HG03280 (cell line): Measurements from ENCODE around the gene COTL1.
"Not testable (repeated sequence)": the region's sequence is repeated elsewhere in the genome, so short reads cannot be mapped to it uniquely, and the experiment has no call there.

Source experiments
- ATAC-seq: cut with Tn5 transposase; IDR thresholded peaks from one replicate; pipeline ENCODE4 v1.9.1; 2021; ENCODE audit warnings: mild to moderate bottlenecking, moderate library complexity; ENCODE audit not compliant: unreplicated experiment

The COTL1 gene

DNA sequence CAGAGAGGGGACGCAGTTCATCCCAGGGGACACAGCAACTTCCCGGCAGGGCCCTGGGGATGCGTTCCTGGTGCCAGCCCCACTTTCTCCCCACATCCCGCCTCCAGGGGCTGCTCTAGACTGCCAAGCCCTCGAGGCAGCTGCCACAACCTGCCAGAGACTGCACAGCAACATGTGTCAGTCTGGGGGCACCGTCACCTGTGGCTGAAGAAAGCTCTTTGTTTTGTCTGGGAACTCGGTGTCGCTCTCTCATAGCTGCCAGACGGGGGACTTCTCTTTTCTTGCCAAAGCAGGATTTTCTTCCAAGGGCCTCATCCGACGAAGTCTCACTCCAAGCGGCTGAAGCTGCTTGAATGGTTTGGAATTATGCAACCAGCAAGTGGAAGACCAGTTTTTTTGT is 43.7 kb downstream of the COTL1 start:
- no peak for ATAC-seq

DNA sequence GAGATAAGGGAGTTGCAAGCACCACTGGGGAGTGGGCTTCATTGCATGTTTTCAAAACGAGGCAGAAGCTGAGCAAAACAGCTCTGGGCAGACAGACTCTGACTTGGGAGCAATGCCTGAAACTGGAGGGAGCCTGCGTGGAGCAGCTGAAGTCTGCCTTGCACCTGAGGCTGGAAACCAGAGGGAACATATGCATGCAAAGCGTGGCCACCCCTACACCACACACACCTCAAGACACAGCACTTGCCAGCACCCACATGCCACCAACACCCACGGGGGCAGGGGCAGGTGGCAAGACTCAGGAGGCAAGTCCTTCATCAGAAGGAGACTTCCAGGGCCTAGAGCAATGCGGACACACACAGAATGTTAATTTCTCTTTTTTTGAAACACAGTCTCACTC is 45.8 kb downstream of the COTL1 start:
- no peak for ATAC-seq

DNA sequence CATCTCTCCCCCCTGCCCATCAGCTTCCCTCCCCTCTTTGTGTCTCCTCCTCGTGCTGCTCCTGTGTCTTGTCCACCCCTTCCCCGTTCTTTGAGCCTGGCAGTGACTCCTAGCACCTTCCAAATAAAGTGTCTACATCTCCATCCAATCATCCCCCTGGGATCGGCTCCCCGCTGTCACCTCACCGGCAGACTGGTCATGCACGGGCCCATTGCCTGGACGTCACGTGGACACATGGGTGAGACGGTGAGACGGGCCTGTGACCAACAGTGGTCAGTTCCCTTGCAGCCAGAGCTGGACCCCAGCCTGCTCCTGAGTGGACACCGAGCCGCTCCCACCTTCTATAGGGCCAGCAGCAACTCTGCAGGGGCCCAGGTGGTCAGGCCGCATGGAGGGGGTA is 46.4 kb downstream of the COTL1 start:
- ATAC-seq, result no peak

DNA sequence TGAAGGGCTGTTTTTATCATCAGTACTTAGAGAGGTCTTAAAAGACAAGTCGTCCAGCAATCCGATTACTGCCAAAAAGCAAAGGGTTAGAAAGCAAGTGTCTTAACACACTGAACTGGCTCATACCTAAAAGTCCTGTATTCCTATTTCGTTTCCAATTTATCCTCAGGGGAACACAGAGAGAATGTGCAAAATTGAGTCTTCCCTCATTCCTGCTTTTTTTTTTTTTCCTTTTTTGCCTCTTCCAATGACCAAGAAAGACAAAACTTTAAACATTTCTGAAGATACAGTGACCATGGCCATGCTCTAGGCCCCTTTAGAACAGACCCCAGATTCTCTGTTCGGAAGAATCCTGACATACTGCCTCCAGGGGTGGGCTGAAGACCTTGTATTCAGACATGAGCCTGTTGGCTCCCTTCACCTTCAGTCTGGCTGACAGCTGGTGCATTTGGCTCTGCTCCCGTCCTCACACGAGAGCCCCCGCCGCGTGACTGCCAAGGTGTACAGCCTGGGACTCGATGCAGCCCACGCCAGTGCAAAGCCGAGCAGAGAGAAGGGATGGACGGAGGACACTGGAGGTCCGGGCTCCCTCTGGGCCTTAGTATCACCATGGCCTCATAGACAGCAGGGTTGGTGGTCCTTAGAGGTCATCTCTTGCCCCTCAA is 47.0 kb downstream of the COTL1 start:
- no peak for ATAC-seq

DNA sequence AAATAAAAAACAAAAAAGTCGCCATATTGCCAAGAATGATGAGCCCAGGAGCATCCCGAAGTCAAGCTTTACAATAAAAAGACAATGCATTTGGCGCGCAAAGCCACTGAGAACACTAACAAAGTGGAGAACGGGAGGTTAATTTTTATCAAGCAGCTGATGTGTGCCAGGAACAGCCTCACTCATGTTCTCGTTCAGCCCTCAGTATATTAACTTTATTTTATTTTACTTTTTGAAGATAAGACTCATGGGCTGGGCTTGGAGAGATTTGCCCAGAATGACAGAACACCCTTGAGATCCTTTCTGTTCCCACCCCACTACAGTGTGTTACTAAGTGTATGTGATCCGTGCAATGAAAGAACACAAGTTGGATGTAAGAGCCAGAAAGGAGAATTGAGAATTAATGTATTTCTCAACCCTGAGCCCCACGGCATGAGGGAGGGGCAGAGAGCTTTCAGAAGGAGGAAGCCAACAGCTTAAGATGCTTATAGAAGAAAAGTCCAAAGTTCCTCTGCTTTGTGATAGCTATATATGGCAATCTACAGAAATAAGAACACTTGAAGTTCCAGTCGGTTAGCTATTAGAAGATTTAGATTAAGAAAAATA is 48.4 kb downstream of the COTL1 start:
- no peak for ATAC-seq

DNA sequence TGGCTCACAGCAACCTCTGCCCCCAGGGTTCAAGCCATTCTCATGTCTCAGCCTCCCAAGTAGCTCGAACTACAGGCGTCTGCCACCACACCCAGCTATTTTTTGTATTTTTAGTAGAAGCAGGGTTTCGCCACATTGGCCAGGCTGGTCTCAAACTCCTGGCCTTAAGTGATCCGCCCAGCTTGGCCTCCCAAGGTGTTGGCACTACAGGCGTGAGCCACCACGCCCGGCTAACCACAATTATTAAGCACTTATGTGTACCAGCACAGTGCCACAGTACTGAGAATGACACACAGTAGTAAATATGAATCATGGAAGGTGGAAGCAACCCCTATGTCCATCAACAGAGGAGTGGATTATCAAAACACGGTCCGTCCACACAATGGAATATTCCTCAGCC is 49.8 kb downstream of the COTL1 start:
- no peak for ATAC-seq

DNA sequence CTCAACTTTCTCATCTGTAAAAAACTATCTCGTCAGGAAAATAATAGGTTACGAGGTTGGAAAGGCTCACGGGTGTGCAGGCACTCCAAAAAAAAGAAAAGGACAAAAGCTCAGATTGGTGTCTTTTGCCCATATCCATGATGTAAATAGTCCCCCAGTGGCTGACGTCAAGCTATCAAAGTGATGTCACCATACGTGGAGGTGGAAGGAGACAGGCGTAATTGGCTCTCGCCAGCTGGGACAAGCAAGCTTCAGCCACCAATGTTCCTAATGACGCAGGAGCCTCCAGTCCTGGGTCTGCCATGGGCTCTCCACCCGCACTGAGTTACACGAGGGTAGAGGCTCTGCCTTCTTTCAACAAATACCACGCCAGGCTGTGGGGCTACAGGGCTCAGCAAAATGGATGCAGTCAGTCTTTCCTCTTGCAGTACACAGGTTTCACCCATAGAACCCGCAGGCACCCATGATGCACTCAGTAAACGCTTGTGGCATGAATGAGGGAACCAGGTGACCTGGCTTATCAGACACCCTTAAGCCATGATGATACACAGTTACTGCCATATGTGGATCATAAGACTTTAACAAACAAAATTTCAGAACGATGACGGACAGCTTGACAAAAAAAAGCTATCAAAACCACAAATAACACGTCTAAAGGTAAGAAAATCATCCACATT is 50.5 kb downstream of the COTL1 start:
- ATAC-seq, result no peak

DNA sequence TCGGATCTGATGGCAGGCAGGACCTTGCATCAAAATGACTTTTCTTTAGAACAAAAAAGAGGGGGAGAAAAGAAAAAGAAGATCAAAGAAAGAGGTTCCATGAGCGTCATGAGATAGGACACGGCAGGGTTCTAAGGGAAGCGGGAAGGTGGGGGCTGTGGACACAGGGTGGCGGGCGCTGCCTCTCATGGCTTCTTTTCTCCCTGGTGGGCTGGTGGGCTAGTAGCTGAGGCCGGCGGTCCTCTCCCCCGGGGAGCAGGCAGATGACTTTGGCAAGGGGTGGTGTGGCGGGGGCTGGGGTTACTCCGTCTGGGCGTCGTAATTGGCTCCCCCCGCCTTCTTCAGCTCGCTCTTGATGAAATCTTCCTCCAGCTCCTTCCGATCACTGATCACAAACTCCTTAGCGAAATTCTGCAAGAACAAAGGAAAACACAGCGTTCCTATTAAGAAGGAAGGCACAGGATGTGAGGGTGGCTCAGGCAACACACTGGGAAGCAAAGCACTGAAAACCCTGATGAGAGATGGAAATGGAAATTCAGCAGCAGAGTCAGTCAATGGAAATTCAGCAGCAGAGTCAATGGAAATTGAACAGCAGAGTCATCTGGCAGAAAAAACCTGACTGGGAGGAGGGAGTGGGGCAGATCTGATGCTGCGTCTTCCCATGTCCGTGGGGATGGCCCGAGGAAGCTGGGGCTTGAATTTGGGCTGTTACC is 51.2 kb downstream of the COTL1 start:
- no peak for ATAC-seq

DNA sequence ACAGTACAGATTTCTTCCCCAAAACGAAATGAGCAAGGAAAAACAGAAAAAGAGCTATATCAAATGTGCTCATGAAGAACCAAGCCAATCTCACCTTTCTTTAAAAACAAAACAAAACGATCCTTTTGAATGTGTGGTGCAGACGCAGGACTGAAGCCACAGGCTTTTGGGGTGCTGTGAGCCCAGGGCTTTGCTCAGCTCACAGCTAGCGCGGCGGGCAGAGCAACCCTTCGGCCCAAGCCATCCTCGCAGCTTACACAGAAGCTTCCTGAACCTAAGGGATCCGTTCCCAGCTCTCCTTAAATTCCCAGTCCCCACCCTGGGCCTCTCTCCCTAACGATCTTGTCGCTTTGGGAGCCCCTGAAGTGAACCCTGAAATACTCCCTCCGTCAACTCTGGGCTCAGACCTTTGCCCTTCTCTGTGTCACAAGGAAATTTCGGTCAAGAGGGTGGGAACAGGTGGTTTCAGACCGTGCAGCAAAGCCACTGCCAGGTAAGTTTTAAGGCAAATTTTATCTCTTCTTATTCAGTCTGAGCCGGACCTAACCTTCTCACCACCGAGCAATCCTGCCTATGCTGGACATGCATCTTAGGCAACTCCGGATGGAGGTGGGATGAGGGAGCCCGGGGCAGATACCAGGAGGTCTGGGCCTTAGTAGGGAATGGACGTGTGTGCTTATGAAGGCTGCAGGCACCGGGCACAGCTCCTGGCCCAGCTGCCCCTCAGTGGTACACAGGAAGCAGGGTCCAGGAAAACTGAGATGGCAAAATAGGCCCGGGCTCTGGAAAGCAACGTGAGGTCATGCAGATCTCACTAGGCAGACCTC is 52.0 kb downstream of the COTL1 start:
- ATAC-seq, result no peak

DNA sequence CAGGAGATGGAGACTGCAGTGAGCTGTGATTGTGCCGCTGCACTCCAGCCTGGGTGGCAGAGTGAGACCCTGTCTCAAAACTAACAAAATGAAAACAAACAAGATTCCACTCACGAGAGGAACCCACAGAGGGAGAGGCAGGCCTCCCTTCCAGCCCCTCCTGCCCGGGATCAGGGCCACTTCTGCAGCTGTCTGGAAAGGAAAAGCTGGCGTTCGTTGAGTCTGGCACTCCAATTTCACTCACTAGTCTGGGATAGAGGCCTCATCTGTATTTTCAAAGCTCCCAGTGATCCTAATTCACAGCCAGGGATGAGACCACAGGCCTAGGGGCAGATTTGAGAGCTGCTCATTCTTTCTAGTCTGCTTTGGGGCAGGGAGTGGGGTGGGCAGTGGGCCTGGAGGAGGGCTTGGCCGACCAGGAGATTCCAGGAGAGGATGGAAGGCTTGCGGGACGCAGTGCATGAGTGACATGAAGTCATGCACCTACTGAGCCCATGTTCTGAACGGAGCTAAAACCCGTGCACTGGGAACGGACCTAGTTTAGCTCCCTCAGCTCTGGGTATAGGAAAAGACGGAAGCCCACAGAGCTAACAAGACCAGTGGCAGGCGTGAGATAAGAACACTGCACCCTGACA is 54.0 kb downstream of the COTL1 start:
- ATAC-seq, result no peak

DNA sequence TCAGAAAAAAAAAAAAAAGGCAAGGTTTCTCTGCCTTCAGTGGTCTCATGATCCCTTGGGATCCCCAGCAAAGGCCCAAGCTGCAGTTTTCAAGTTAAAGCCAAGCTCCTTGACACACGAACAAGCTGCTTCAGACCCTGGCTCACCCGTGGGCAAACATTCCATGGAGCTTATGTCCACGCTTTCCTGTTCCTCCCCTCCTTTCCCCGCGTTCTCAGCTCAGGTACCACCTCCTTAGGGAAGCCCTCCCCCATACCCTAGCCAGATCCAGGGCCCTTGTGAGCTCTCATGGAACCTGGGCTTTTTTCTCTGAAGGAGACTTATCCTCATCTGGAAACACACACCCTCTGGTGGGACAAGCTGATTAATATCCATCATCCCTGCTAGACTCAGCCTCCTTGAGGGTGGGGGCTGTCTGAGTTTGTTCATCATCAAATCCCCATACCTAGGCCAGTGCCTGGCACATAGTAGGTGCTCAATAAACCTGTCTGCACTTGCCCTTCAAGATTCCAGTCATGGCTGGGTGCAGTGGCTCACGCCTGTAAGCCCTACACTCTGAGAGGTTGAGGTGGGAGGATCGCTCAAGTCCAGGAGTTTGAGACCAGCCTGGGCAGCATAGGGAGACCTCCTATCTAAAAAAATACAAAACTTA is 54.7 kb downstream of the COTL1 start:
- no peak for ATAC-seq

DNA sequence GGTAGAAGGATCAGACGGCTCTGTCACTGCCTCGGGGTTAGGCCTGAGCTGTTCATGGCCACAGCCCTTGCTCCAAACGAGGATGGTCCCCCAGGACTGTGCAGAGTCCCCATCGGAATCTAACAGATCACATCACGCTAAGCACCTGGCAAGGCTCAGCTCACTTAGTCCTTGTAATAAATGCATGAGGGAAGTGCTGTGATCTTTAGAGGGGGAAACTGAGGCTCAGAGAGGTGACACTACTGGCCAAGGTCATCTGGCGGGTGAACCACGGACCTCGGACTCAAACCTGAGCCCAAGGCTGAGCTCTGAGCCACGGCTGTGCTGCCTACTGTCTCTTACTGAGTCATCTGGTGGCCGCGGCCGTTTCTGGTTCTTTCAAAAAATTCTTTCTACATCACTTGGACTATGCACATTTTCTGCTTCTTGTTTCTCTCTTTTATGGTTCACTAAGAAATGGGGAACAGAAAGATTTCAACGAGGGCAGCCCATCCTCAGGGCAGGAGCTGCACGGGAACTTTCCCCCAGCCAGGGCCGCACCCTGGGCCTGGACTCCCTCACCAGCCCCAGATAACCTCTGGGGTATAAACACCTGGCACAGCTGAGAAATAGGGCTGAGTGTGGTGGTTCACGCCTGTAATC is 55.6 kb downstream of the COTL1 start:
- ATAC-seq, result no peak

DNA sequence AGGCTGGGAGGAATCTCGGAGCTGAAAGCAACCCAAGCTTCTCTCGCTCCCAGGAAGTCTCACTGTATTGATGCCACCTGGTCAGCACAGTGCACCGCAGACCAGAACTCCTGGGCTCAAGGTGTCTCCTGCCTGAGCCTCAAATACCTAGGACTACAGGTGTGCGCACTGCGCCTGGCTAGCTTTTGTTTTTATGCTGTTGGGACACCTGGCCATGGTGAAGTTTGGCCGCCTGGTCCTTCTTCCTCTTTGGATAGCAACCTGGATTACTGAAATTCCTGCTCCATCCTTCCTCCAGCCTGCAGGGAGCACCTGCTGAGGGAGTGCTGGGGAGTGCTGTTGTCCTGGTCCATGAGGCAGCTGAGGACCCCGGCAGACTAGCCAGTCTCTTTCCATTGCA is 56.6 kb downstream of the COTL1 start:
- ATAC-seq, result no peak

DNA sequence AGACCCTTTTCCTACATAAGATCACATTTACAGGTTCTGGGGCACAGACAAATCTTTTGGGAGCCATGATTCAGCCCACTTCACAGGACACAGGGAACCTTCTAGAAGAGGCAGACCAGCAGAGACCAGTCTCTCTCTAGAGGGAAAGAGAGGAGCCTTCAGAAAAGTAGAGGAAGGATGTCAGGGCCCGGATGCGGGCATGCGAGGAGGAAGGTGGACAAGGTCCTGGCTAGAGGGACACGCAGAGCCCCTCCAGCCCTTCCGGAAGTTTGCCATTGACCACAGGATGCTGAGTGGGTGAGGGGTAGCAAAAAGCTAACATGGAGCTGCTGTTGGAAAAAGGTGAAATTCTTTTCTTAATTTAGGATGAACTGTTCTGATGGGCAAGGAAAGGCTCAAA is 57.6 kb downstream of the COTL1 start:
- no peak for ATAC-seq

DNA sequence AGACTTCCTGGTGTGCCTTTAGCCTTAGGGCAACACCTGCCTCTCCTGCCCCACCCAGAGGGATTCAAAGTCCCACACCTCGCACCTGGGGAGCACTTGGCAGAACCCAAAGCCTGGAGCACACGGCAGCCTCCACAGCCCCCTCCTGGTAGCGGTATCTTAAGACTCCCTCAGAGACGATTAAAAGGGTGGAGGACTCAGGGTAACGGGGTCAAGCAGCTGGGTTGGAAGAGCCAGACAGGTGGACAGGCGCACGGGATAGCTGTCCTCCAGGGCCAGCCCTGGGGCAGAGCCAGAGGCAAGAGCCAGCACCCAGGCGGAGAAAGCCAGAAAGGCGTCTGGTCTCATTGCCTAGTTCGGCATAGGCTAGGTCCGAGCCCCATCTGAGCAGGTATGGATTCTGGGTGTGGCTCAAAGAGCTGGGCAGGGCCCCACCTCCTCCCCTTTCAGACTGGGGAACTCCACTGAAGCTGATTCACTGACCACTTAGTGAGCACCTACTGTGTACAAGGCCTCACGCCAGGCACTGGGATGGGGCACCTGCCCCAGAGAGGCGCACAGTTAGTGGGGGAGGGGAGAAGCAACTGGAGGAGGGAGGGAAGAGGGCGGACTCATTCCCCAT is 58.5 kb downstream of the COTL1 start:
- no peak for ATAC-seq

DNA sequence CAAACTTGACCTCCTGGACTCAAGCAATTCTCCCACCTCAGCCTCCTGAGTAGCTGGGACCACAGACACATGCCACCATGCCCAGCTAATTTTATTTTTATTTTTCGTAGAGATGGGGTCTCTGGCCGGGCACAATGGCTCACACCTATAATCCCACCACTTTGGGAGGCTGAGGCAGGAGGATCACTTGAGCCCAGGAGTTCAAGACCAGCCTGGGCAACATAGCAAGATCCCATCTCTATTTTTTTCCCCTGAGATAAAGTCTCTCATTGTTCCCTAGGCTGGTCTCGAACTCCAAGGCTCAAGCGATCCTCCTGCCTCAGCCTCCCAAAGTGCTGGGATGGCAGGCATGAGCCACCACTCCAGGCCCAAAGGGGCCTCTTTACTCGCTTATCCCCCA is 59.0 kb downstream of the COTL1 start:
- not testable (repeated sequence) for ATAC-seq

DNA sequence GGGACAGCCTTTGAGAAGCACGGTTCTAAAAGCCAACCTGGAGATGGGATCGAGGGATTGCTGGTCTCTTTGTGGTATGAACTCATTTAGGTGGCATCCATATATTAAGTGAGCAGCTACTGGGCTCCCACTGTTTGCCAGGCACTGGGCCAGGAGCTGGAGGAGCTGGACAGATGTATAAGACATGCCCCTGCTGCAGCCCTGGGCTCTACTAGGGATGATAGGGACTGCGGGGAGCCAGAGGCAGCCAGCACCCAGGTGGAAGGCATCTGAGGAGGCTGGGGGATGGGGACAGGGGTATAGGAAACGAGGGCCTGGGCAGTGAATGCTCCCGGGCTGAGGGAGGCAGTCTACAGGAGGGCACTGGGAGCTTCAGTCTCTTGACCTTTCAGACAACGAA is 60.4 kb downstream of the COTL1 start:
- no peak for ATAC-seq

DNA sequence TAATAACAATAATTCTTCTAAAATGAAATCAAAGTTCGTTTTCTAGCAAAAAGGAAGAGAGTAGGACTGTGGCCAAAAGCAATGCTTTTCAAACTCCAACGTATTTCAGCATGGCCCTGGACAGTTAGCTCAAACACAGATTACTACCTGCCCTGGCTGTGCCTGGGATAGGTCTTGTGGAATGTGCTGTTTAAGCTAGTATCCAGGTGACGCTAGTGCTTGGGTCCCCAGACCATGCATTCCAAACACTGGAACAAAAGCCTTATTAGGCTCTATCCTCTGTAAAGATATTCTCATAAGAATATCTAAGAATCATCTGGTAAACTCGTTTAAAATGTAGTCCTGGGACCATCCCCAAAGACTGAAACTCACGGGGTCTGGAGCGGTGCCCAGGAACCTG is 60.8 kb downstream of the COTL1 start:
- ATAC-seq, result no peak
